Progenitor cell of endocrine pancreas (in vitro differentiated cells): ENCODE data around the gene CUX1. TPM values are rescaled to one million over a fixed set of nuclear protein-coding genes. Genes with fewer than 3 reads are reported as not detected.

ENCODE experiments used
- DNase-seq: peaks from one replicate; pipeline ENCODE4 v3.0.0; 2021; ENCODE audit warnings: low spot score; ENCODE audit not compliant: unreplicated experiment
- H3K27ac Mint-ChIP-seq: 2 replicates; pipeline ENCODE4 v1.8.0; 2021; ENCODE audit warnings: mild to moderate bottlenecking, moderate library complexity, mixed read lengths
- H3K27me3 Mint-ChIP-seq: 2 replicates; pipeline ENCODE4 v1.8.0; 2021; ENCODE audit warnings: mixed read lengths
- H3K36me3 Mint-ChIP-seq: 2 replicates; pipeline ENCODE4 v1.8.0; 2022; ENCODE audit warnings: mixed read lengths; ENCODE audit not compliant: insufficient read depth
- H3K4me1 Mint-ChIP-seq: 2 replicates; pipeline ENCODE4 v1.8.0; 2021; ENCODE audit warnings: low read depth, mixed read lengths
- H3K4me3 Mint-ChIP-seq: 2 replicates; pipeline ENCODE4 v1.8.0; 2021; ENCODE audit warnings: low read depth, mild to moderate bottlenecking, moderate library complexity, mixed read lengths
- H3K9me3 Mint-ChIP-seq: 2 replicates; pipeline ENCODE4 v1.8.0; 2021; ENCODE audit warnings: low read depth, mixed read lengths
- CTCF ChIP-seq: fragments of 200-600 bp; sonication (generic); IDR thresholded peaks from one replicate; pipeline ENCODE4 v1.5.0; 2021; ENCODE audit warnings: antibody characterized with exemption, mild to moderate bottlenecking; ENCODE audit not compliant: unreplicated experiment
- total RNA-seq: library from RNA; stranded (reverse); gene quantifications from 2 replicates; pipeline ENCODE4 v1.2.1, GENCODE V29; 2021

The CUX1 gene
- total RNA-seq, 1 donor from 2014 or later: 103 TPM

GRCh38 chr7:101943306-101943705 lies 125.9 kb downstream of the CUX1 start:
- no peak for TF ChIP-seq CTCF
- H3K27me3 Mint-ChIP-seq: no peaks in the 10 kb centered on the region
- H3K27ac Mint-ChIP-seq: no peak overlapping the region
- peaks cover 3% of the 10 kb centered on the region for H3K9me3 Mint-ChIP-seq
- DNase-seq: no peak
- H3K36me3 Mint-ChIP-seq: peaks cover 4% of the 10 kb centered on the region
- no peak overlapping the region for H3K4me3 Mint-ChIP-seq
- H3K4me1 Mint-ChIP-seq: peaks cover 28% of the 10 kb centered on the region

GRCh38 chr7:101943889-101944600 lies 126.6 kb downstream of the CUX1 start:
- H3K27me3 Mint-ChIP-seq: no peaks in the 10 kb centered on the region
- H3K27ac Mint-ChIP-seq: no peak overlapping the region
- H3K9me3 Mint-ChIP-seq: peaks cover 2% of the 10 kb centered on the region
- peaks cover 29% of the 10 kb centered on the region for H3K4me1 Mint-ChIP-seq
- no peak for TF ChIP-seq CTCF
- H3K4me3 Mint-ChIP-seq: no peak overlapping the region
- H3K36me3 Mint-ChIP-seq: peaks cover 2% of the 10 kb centered on the region
- DNase-seq: no peak

GRCh38 chr7:101944611-101945010 lies 127.2 kb downstream of the CUX1 start:
- no peak for TF ChIP-seq CTCF
- Mint-ChIP-seq H3K27ac (no peak overlapping the region), H3K36me3 (no peaks in the 10 kb centered on the region), H3K9me3 (no peaks in the 10 kb centered on the region), H3K4me1 (peaks cover 29% of the 10 kb centered on the region), H3K4me3 (no peak overlapping the region), H3K27me3 (no peaks in the 10 kb centered on the region)
- DNase-seq: no peak

DNA sequence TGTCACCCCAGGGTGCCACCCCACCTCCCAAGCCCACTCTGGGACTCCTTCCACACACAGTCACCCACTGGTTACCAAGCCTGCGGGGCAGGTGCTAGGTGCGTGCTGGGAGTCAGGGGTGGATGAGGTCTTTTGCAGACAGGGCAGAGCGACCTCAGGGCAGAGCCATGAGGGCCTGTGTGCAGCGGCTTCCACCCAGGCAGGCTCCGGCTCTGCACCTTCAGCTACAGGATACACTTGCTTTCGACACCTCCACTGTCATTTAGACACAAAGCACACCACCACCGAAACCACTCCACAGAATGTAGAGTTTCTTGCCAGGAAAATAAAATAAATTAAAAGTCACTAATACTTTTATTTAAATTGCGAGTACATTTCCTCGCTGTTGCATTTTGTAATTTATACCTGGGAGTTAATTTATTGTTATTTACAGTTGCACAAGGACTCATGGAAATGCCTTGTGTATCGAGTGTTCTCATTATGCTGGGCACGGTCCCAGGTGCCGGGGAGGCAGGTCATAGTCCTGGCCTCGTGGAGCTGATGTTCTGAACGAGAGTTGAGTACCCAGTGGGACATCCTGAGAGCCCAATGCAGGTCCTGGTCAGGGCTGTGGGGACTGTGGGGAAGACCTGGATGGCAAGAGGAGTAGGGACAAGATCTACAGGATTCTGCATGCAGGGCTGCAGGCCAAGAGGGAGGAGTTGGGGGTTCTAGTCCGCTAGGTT lies 127.8 kb downstream of the CUX1 start:
- no peak for TF ChIP-seq CTCF
- Mint-ChIP-seq H3K36me3 (no peaks in the 10 kb centered on the region), H3K4me1 (peaks cover 29% of the 10 kb centered on the region), H3K4me3 (no peak overlapping the region), H3K27me3 (no peaks in the 10 kb centered on the region), H3K27ac (no peak overlapping the region), H3K9me3 (no peaks in the 10 kb centered on the region)
- no peak for DNase-seq

- Mint-ChIP-seq H3K4me1 (peaks cover 14% of the 10 kb centered on the region), H3K27ac (no peak overlapping the region), H3K36me3 (no peaks in the 10 kb centered on the region), H3K9me3 (no peaks in the 10 kb centered on the region), H3K4me3 (no peak overlapping the region), H3K27me3 (no peaks in the 10 kb centered on the region)
- no peak for TF ChIP-seq CTCF
- no peak for DNase-seq
These were observed 130.5 kb downstream of the CUX1 start for GRCh38 chr7:101947899-101948298.
